ENCODE results near the gene AQP1. TPM values are rescaled to one million over a fixed set of nuclear protein-coding genes. Genes with fewer than 3 reads are reported as not detected.

Gene AQP1
- total RNA-seq, 1 donor = 25.0 TPM

DNA sequence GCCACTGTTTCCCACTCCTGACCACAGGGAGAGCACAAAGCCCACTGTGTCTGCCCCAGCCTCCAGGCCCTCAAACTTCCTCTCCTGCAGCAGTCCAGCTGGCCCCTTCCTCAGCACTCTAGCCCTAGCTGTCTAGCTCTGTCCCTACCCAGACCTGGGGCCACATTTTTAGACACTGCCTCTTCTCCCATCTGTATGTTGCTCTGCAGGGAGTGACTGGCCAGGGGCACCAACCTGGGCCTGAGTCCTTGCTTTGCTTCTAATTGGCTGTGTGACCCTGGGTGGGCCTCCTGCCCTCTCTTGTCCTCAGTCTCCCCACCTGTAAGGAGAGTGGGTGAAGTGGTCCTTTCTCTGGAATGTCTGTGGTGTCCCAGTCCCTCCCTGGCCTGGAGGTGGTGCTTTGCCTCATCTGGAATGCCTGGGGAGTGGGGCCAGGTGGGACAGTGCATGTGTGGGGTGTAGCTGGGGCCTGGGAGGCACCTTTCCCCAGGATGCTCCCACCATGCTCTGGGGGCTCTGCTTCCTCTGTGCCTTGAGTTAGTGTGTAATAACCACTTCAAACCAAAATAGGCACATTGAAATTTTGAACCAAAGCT lies 25.1 kb downstream of the AQP1 start:
- TF ChIP-seq, protein P1, sequence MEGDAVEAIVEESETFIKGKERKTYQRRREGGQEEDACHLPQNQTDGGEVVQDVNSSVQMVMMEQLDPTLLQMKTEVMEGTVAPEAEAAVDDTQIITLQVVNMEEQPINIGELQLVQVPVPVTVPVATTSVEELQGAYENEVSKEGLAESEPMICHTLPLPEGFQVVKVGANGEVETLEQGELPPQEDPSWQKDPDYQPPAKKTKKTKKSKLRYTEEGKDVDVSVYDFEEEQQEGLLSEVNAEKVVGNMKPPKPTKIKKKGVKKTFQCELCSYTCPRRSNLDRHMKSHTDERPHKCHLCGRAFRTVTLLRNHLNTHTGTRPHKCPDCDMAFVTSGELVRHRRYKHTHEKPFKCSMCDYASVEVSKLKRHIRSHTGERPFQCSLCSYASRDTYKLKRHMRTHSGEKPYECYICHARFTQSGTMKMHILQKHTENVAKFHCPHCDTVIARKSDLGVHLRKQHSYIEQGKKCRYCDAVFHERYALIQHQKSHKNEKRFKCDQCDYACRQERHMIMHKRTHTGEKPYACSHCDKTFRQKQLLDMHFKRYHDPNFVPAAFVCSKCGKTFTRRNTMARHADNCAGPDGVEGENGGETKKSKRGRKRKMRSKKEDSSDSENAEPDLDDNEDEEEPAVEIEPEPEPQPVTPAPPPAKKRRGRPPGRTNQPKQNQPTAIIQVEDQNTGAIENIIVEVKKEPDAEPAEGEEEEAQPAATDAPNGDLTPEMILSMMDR (IDR thresholded peaks at IDR 0.05; ENCODE audit: insufficient read depth, low read depth, low read length) = no peak
- no peak for DNase-seq (ENCODE audit: low read depth)
- H3K4me3 ChIP-seq (ENCODE audit: low read depth, low read length) = no peak overlapping the region

DNA sequence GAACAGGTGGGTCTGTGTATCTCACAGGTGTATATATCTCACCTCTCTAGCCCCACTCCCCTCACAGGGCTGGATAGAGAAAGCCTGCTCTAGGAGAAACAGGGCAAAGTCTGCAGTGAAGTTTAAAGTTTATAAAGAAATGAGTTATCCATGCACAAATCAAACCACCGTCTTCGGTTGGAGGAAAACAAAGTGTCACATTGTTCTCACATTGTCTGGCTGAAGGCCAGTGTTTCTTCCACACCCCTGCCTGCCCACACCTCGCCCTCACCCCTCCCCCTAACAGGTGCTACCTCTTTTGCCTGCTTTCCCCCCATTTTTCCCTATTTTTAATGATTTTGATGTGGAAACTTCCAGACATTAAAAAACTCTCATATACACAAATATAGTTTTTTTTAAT lies 25.8 kb downstream of the AQP1 start:
- no peak overlapping the region for H3K4me3 ChIP-seq (ENCODE audit: low read depth, low read length)
- DNase-seq (ENCODE audit: low read depth) = no peak
- TF ChIP-seq, protein P1 (IDR thresholded peaks at IDR 0.05; ENCODE audit: insufficient read depth, low read depth, low read length) = no peak

DNA sequence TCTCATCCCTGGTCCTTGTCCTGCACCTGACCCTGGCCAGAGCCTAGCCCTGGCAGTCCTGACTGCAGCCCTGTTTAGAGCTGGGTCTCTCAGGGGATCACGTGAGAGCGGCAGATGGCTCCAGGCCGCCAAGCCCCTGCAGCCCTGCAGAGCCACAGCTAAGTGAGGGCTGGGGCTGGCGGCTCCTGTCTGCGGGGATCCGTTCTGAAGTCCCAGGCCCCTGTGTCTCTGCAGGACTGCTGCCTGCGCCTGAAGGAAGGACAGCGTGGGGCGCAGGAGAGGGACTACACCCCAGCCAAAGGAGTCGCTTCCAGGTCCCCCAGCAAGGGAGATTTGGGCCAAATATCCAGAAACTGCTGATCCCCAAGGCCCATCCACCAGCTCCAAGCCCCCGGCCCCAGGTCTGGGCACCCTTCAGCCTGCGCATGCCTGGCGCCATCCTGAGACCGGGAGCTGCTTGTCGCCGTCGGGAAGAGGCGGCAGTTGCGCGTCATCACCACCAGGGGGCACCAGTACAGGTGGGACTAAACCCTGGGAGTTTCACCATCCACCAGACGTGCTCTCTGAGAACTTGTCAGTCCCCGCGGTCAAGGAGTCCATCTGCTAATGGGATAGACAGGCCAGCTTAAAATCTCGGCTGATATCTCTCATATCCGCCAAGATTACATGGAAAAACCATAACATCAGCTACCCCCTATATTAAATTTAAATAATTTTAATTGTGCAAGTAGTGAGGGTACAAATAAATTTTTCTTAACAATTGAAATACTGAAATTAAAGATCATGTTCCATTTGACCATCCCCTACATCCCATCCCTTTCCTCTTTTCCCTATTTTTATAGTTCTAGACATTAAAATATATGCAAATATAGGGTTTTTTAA lies 27.0 kb downstream of the AQP1 start:
- TF ChIP-seq, protein P1 (IDR thresholded peaks at IDR 0.05; ENCODE audit: insufficient read depth, low read depth, low read length) = peak; percentile 98
- DNase-seq (ENCODE audit: low read depth) = peak; percentile 72
- H3K4me3 ChIP-seq (ENCODE audit: low read depth, low read length) = peak overlapping the region; percentile 10

DNA sequence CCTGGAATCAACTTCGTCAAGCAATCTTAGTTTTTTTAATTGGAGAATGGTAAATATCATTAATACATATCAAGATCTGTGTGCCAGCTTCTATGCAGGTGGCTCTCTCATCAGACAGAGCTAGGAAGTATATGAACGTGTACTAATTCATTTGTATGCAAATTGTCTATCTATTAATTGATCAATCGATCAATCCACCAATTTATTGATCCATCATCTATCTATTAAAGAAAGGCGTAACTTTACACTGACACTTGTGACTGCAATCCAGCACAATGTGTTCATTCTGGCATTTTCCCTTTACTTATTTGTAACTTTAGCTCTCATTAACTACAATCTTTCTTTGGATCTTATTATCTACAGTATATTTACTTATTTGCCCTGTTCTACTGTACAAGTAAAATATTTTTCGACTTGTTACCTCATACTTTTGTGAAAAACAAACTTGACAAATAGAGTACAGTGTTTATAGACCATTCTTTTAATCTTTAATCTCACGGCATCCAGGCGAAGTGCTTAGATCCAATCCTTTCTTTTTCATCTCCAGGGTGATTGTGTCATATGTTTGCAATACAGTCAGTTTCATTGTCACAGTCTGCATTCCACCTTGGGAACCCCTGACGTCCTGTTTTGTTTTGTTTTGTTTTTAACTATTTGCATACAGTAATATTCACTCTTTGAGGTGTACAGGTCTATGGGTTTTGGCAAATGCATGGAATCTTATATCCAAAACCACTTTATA lies 30.1 kb downstream of the AQP1 start:
- TF ChIP-seq, protein P1 (IDR thresholded peaks at IDR 0.05; ENCODE audit: insufficient read depth, low read depth, low read length) = no peak
- no peak overlapping the region for H3K4me3 ChIP-seq (ENCODE audit: low read depth, low read length)
- DNase-seq (ENCODE audit: low read depth) = no peak

DNA sequence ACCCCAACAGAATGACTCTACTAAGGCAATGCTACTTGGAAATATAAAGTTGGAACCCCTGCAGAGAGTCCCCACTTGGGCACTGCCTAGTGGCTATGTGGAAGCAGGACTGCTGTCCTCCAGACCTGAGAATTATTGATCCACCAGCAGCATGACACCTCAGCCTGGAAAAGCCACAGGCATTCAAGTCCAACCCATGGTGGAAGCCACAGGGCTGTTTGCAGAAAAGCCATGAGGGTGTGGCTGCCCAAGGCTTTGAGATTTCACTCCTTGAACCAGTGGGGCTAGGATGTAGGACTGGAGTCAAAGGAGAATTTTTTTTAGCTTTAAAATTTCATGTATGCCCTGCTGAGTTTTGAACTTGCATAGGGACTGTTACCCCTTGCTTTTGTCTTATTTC lies 38.5 kb downstream of the AQP1 start:
- DNase-seq (ENCODE audit: low read depth) = no peak
- H3K4me3 ChIP-seq (ENCODE audit: low read depth, low read length) = no peak overlapping the region
- TF ChIP-seq, protein P1 (IDR thresholded peaks at IDR 0.05; ENCODE audit: insufficient read depth, low read depth, low read length) = no peak

DNA sequence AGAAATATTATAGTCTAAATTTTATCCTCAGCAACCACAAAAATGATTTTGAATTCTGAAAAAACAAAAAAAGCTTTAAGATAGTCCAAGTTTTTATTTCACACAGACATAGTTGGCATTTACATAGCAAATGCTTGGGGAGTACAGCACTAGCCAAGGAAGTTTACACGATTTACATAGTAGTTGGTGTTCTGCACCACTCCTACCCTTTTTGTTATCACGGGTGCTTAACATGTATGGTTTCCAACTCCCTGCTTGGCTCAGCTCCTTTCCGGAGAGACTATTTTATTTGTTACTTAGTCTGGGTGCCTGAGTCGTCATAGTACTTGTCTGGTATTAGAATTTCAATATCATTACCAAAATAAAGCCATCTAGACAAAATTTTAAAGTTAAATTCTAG lies 43.3 kb downstream of the AQP1 start:
- H3K4me3 ChIP-seq (ENCODE audit: low read depth, low read length) = no peak overlapping the region
- TF ChIP-seq, protein P1 (IDR thresholded peaks at IDR 0.05; ENCODE audit: insufficient read depth, low read depth, low read length) = no peak
- DNase-seq (ENCODE audit: low read depth) = no peak

Measured in fibroblast of villous mesenchyme (primary cell).